ENCODE results near the gene ALCAM. TPM values are rescaled to one million over a fixed set of nuclear protein-coding genes. Genes with fewer than 3 reads are reported as not detected.

The ALCAM gene
- total RNA-seq, 1 donor from 2014 or later = 7.8 TPM

- Histone ChIP-seq H3K4me3 (ENCODE audit: low read length in 3 of 3) (no peak overlapping the region), H3K4me1 (ENCODE audit: control insufficient read depth in 3 of 3, insufficient read depth in 3 of 3, low read length in 3 of 3) (no peaks in the 10 kb centered on the region), H3K27me3 (ENCODE audit: control insufficient read depth in 3 of 3, insufficient read depth in 3 of 3, low read length in 3 of 3) (no peaks in the 10 kb centered on the region), H3K36me3 (ENCODE audit: control insufficient read depth in 3 of 3, insufficient read depth in 3 of 3, low read length in 3 of 3) (no peaks in the 10 kb centered on the region), H3K9ac (ENCODE audit: low read depth in 1 of 3, low read length in 3 of 3) (no peak overlapping the region), H3K9me3 (ENCODE audit: control insufficient read depth in 3 of 3, low read length in 3 of 3) (no peaks in the 10 kb centered on the region), H3K27ac (ENCODE audit: low read depth, low read length) (no peak overlapping the region)
Measured at GRCh38 chr3:105518203-105518602, 151.5 kb downstream of the ALCAM start.

DNA sequence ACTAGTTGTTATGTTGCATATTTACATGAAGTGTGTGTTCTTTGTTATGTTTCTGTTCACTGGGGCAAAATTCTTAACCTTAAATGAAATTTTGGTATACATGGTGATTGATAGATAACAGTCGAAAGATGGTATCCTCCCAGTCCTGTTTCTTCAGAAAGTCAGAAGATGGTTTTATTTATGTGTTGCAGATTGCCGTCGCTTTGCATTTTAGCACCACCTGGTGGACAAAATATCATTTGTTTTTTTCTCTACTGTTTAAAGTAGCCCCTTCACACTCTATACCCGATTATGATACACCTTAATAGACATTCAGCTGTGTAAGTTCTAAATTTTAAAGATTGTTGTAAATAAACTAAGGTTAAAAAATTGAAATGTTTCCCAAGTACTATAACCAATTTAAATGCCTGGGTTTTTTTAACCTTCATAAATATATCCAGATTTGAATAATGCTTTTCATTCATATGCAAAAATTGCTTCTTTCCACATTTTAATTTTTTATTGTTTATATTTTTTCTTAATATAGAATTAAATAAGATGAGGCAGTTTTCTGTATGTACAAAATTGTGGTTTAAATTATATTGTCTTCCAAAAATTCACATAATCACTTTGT is 152.2 kb downstream of the ALCAM start:
- H3K9ac ChIP-seq (ENCODE audit: low read depth in 1 of 3, low read length in 3 of 3) = no peak overlapping the region
- H3K9me3 ChIP-seq (ENCODE audit: control insufficient read depth in 3 of 3, low read length in 3 of 3) = no peaks in the 10 kb centered on the region
- no peaks in the 10 kb centered on the region for H3K4me1 ChIP-seq (ENCODE audit: control insufficient read depth in 3 of 3, insufficient read depth in 3 of 3, low read length in 3 of 3)
- H3K36me3 ChIP-seq (ENCODE audit: control insufficient read depth in 3 of 3, insufficient read depth in 3 of 3, low read length in 3 of 3) = no peaks in the 10 kb centered on the region
- no peak overlapping the region for H3K27ac ChIP-seq (ENCODE audit: low read depth, low read length)
- no peak overlapping the region for H3K4me3 ChIP-seq (ENCODE audit: low read length in 3 of 3)
- no peaks in the 10 kb centered on the region for H3K27me3 ChIP-seq (ENCODE audit: control insufficient read depth in 3 of 3, insufficient read depth in 3 of 3, low read length in 3 of 3)

DNA sequence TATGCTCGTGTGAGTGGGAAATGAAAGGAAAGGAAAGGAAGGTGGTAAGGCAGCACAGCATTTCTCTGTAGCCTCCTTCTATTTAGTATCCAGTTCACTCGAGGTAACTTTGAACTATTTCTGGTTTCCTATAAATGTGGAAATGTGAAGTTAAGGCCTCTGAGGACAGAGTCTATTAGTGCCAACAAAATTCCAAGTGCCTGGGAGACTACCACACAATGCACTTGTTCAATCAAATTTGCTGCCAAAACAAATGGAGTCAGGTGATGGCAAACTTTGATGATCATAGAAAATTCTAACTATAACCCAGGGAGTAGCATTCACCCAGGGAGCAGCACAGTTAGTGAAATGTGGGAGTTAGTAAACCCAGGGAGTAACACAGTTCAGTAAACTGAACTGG is 155.1 kb downstream of the ALCAM start:
- H3K4me1 ChIP-seq (ENCODE audit: control insufficient read depth in 3 of 3, insufficient read depth in 3 of 3, low read length in 3 of 3) = no peaks in the 10 kb centered on the region
- no peak overlapping the region for H3K9ac ChIP-seq (ENCODE audit: low read depth in 1 of 3, low read length in 3 of 3)
- H3K9me3 ChIP-seq (ENCODE audit: control insufficient read depth in 3 of 3, low read length in 3 of 3) = no peaks in the 10 kb centered on the region
- H3K27me3 ChIP-seq (ENCODE audit: control insufficient read depth in 3 of 3, insufficient read depth in 3 of 3, low read length in 3 of 3) = no peaks in the 10 kb centered on the region
- no peak overlapping the region for H3K27ac ChIP-seq (ENCODE audit: low read depth, low read length)
- H3K4me3 ChIP-seq (ENCODE audit: low read length in 3 of 3) = no peak overlapping the region
- no peaks in the 10 kb centered on the region for H3K36me3 ChIP-seq (ENCODE audit: control insufficient read depth in 3 of 3, insufficient read depth in 3 of 3, low read length in 3 of 3)

DNA sequence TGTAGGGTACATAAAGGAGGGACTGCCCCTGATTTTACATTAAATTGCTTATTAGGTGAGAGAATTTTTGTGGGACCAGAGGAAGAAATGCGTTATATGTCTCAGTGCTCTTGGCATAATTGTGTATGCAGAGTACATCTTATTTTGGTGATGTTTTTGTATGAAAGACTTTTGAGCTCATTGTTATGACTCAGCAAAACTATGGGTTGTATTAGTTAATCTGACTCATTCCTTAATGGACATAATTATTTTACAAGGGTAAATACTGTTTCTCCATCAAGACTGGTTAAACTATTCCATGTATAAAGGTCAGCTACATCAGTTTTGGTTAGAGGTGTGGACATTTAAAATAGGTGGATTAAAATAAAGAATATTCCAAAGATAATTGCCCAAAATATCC is 156.8 kb downstream of the ALCAM start:
- H3K9ac ChIP-seq (ENCODE audit: low read depth in 1 of 3, low read length in 3 of 3) = no peak overlapping the region
- no peaks in the 10 kb centered on the region for H3K36me3 ChIP-seq (ENCODE audit: control insufficient read depth in 3 of 3, insufficient read depth in 3 of 3, low read length in 3 of 3)
- H3K27ac ChIP-seq (ENCODE audit: low read depth, low read length) = no peak overlapping the region
- no peaks in the 10 kb centered on the region for H3K9me3 ChIP-seq (ENCODE audit: control insufficient read depth in 3 of 3, low read length in 3 of 3)
- no peaks in the 10 kb centered on the region for H3K27me3 ChIP-seq (ENCODE audit: control insufficient read depth in 3 of 3, insufficient read depth in 3 of 3, low read length in 3 of 3)
- no peaks in the 10 kb centered on the region for H3K4me1 ChIP-seq (ENCODE audit: control insufficient read depth in 3 of 3, insufficient read depth in 3 of 3, low read length in 3 of 3)
- H3K4me3 ChIP-seq (ENCODE audit: low read length in 3 of 3) = no peak overlapping the region

DNA sequence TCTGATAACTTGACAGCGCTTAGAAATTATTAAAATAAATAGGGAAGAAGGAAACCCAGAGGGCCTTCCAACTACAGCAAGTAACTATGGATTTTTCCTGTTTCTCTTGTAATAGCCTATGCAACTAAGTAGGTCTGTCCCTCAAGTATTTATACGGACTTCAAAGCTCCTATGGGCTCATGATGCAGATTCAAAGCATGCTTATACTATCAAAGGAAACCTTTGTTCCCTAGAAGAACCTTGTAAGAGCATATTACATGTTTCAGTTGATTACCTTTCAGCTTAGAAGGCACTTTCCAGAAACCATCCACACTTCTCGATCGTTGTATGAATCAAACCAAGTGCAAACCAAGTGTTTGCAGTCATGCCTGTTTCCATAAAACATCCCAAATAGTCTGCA is 158.8 kb downstream of the ALCAM start:
- Histone ChIP-seq H3K27ac (ENCODE audit: low read depth, low read length) (no peak overlapping the region), H3K4me3 (ENCODE audit: low read length in 3 of 3) (no peak overlapping the region), H3K9ac (ENCODE audit: low read depth in 1 of 3, low read length in 3 of 3) (no peak overlapping the region), H3K9me3 (ENCODE audit: control insufficient read depth in 3 of 3, low read length in 3 of 3) (no peaks in the 10 kb centered on the region), H3K36me3 (ENCODE audit: control insufficient read depth in 3 of 3, insufficient read depth in 3 of 3, low read length in 3 of 3) (no peaks in the 10 kb centered on the region), H3K4me1 (ENCODE audit: control insufficient read depth in 3 of 3, insufficient read depth in 3 of 3, low read length in 3 of 3) (no peaks in the 10 kb centered on the region), H3K27me3 (ENCODE audit: control insufficient read depth in 3 of 3, insufficient read depth in 3 of 3, low read length in 3 of 3) (no peaks in the 10 kb centered on the region)

DNA sequence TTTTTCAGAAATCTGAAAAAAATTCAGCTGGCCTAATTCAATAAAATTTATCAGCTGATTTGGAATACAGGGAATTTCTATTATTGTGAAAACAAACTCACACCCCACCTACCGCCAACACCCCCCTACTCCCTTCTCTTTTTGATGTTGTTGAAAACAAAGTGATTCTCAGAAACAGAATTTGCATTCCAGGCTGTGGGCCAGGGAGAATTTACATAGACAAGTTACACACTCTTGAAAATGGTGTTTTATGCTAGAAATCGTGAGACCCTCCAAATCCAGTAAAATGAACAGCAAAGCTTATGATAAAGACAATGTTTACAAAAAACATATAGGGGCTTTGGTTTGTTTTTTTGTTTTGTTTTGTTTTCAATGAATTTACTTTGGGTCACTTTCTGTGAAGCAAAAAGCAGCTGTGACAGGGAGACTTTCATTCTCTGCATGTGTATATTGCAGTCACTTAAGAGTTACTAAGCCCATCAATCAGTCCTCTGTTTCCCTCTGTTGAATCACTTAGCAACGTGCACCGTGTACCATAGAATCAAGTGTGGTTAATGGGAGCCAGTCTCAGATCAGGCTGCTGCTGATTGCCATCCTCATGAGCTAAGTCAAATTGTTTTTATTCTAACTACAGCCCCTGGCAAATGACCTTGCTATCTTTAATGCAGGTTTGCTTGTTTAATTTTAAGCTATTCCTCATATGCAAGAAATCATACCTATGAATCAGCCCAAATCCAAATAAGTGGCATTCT is 159.8 kb downstream of the ALCAM start:
- Histone ChIP-seq H3K4me3 (ENCODE audit: low read length in 3 of 3) (no peak overlapping the region), H3K27ac (ENCODE audit: low read depth, low read length) (no peak overlapping the region), H3K36me3 (ENCODE audit: control insufficient read depth in 3 of 3, insufficient read depth in 3 of 3, low read length in 3 of 3) (no peaks in the 10 kb centered on the region), H3K4me1 (ENCODE audit: control insufficient read depth in 3 of 3, insufficient read depth in 3 of 3, low read length in 3 of 3) (no peaks in the 10 kb centered on the region), H3K27me3 (ENCODE audit: control insufficient read depth in 3 of 3, insufficient read depth in 3 of 3, low read length in 3 of 3) (no peaks in the 10 kb centered on the region), H3K9ac (ENCODE audit: low read depth in 1 of 3, low read length in 3 of 3) (no peak overlapping the region), H3K9me3 (ENCODE audit: control insufficient read depth in 3 of 3, low read length in 3 of 3) (no peaks in the 10 kb centered on the region)

- H3K4me1 ChIP-seq (ENCODE audit: control insufficient read depth in 3 of 3, insufficient read depth in 3 of 3, low read length in 3 of 3) = no peaks in the 10 kb centered on the region
- no peaks in the 10 kb centered on the region for H3K27me3 ChIP-seq (ENCODE audit: control insufficient read depth in 3 of 3, insufficient read depth in 3 of 3, low read length in 3 of 3)
- H3K4me3 ChIP-seq (ENCODE audit: low read length in 3 of 3) = no peak overlapping the region
- no peak overlapping the region for H3K9ac ChIP-seq (ENCODE audit: low read depth in 1 of 3, low read length in 3 of 3)
- no peaks in the 10 kb centered on the region for H3K36me3 ChIP-seq (ENCODE audit: control insufficient read depth in 3 of 3, insufficient read depth in 3 of 3, low read length in 3 of 3)
- no peaks in the 10 kb centered on the region for H3K9me3 ChIP-seq (ENCODE audit: control insufficient read depth in 3 of 3, low read length in 3 of 3)
- no peak overlapping the region for H3K27ac ChIP-seq (ENCODE audit: low read depth, low read length)
Measured at GRCh38 chr3:105527535-105527934, 160.8 kb downstream of the ALCAM start.

DNA sequence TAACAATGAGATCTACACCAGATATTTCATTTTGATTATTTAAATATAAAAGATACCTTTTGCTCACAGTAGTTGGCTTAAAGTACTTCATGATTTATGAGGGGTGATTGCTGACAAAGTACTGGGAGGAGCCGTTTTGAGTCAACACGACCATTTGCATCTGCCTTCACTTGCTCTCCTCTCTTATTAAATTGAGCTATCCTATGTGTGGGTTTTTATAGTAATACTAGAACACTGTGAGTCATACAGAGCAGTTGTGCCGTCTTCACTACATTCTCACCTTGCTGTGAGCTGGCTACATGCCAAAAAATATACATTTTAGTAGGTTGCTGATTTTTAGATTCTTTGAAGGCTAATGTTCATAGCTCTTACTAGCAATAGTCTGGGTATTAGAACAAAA is 161.2 kb downstream of the ALCAM start:
- Histone ChIP-seq H3K27ac (ENCODE audit: low read depth, low read length) (no peak overlapping the region), H3K36me3 (ENCODE audit: control insufficient read depth in 3 of 3, insufficient read depth in 3 of 3, low read length in 3 of 3) (no peaks in the 10 kb centered on the region), H3K9ac (ENCODE audit: low read depth in 1 of 3, low read length in 3 of 3) (no peak overlapping the region), H3K9me3 (ENCODE audit: control insufficient read depth in 3 of 3, low read length in 3 of 3) (no peaks in the 10 kb centered on the region), H3K27me3 (ENCODE audit: control insufficient read depth in 3 of 3, insufficient read depth in 3 of 3, low read length in 3 of 3) (no peaks in the 10 kb centered on the region), H3K4me3 (ENCODE audit: low read length in 3 of 3) (no peak overlapping the region), H3K4me1 (ENCODE audit: control insufficient read depth in 3 of 3, insufficient read depth in 3 of 3, low read length in 3 of 3) (no peaks in the 10 kb centered on the region)

- no peak overlapping the region for H3K27ac ChIP-seq (ENCODE audit: low read depth, low read length)
- H3K36me3 ChIP-seq (ENCODE audit: control insufficient read depth in 3 of 3, insufficient read depth in 3 of 3, low read length in 3 of 3) = no peaks in the 10 kb centered on the region
- no peaks in the 10 kb centered on the region for H3K9me3 ChIP-seq (ENCODE audit: control insufficient read depth in 3 of 3, low read length in 3 of 3)
- H3K27me3 ChIP-seq (ENCODE audit: control insufficient read depth in 3 of 3, insufficient read depth in 3 of 3, low read length in 3 of 3) = no peaks in the 10 kb centered on the region
- H3K4me3 ChIP-seq (ENCODE audit: low read length in 3 of 3) = no peak overlapping the region
- H3K4me1 ChIP-seq (ENCODE audit: control insufficient read depth in 3 of 3, insufficient read depth in 3 of 3, low read length in 3 of 3) = no peaks in the 10 kb centered on the region
- H3K9ac ChIP-seq (ENCODE audit: low read depth in 1 of 3, low read length in 3 of 3) = no peak overlapping the region
Measured at GRCh38 chr3:105528955-105529354, 162.2 kb downstream of the ALCAM start.

DNA sequence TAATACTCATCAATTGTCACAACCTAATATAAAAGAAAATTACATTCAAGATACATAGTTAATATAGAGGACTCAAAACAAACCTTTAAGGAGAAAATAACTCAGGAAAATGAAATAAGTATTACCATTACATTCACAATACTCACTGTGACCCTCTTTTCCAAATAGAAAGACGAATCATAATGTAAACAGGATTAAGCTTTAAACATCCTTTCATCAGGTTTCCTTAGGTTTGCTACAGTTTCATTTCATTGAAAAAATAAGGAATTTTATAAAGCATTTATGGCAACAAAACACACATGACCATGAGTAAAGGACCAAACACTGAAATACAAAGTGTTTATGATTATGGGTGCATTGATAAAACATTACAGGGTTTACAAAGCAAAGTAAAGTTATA is 162.7 kb downstream of the ALCAM start:
- Histone ChIP-seq H3K9me3 (ENCODE audit: control insufficient read depth in 3 of 3, low read length in 3 of 3) (no peaks in the 10 kb centered on the region), H3K4me3 (ENCODE audit: low read length in 3 of 3) (no peak overlapping the region), H3K36me3 (ENCODE audit: control insufficient read depth in 3 of 3, insufficient read depth in 3 of 3, low read length in 3 of 3) (no peaks in the 10 kb centered on the region)

More for the DNA sequence above, 162.7 kb downstream of the ALCAM start:
- Histone ChIP-seq H3K27ac (ENCODE audit: low read depth, low read length) (no peak overlapping the region), H3K4me1 (ENCODE audit: control insufficient read depth in 3 of 3, insufficient read depth in 3 of 3, low read length in 3 of 3) (no peaks in the 10 kb centered on the region), H3K9ac (ENCODE audit: low read depth in 1 of 3, low read length in 3 of 3) (no peak overlapping the region), H3K27me3 (ENCODE audit: control insufficient read depth in 3 of 3, insufficient read depth in 3 of 3, low read length in 3 of 3) (no peaks in the 10 kb centered on the region)
